ENCODE results near the gene BPIFB1.

BPIFB1 gene

DNA sequence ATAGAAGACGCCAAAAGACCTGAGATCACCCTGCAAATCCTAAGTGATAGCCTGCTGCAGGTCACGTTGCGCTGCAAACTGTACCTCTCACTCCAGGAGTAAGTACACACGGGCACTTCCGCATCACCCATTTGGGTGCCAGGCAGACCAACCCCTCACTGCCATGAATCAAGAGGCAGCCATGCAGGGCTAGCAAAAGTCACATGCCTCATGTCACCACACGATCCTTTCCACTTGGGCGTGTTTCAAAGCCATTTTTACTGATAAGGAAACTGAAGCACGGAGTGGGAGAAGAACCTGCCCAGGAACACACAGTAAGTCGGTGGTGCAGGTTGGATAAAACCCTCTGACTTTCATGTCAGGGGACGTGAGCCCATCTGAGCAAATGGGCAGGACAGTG, 37.0 kb downstream of the BPIFB1 start:
- H3K27ac Mint-ChIP-seq: no peak overlapping the region
- DNase-seq (ENCODE audit: low spot score in 2 of 2): no peak
- H3K36me3 Mint-ChIP-seq: no peaks in the 10 kb centered on the region
- H3K4me3 Mint-ChIP-seq: no peak overlapping the region
- H3K9me3 Mint-ChIP-seq: no peaks in the 10 kb centered on the region
- H3K4me1 Mint-ChIP-seq: no peaks in the 10 kb centered on the region
- ATAC-seq: no peak

DNA sequence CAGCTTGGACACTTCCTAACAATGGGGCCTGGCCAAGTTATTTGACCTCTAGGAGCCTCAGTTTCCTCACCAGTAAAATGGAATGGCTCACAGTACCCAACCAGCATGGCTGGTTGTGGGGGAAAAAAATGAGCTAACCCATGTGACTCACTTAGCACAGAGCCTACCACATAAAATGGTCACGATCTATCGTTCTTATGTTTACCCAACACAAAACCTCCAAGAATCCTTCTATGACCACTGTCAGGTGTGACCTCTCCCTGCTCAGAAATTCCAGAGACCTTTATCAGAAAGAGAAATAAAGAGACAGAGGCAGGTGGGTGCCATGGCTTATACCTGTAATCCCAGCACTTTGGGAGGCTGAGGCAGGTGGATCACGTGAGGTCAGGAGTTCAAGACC, 39.4 kb downstream of the BPIFB1 start:
- no peaks in the 10 kb centered on the region for H3K9me3 Mint-ChIP-seq
- no peak for DNase-seq (ENCODE audit: low spot score in 2 of 2)
- no peak for ATAC-seq
- no peak overlapping the region for H3K27ac Mint-ChIP-seq
- H3K4me3 Mint-ChIP-seq: no peak overlapping the region
- H3K36me3 Mint-ChIP-seq: no peaks in the 10 kb centered on the region
- H3K4me1 Mint-ChIP-seq: no peaks in the 10 kb centered on the region

DNA sequence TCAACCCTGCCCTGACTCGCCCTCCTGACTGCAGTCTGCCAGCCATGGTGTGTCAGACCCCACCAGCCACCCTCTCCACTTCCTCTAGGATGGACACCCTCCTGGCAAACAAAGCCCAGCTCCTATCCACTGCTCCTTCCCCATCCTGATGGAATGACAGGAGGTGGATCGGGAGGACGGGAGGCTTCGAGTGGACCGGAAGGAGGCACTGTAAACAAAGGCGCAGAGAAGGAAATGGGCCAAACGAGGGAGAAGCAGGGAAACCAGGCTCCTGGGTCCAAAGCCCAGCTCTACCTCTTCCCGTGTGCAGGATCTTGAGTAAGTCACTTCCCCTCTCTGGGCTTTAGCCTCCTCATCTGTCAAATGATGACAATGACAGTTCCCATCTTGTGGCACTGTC, 40.2 kb downstream of the BPIFB1 start:
- DNase-seq (ENCODE audit: low spot score in 2 of 2): no peak
- no peaks in the 10 kb centered on the region for H3K9me3 Mint-ChIP-seq
- H3K4me3 Mint-ChIP-seq: no peak overlapping the region
- H3K27ac Mint-ChIP-seq: no peak overlapping the region
- H3K4me1 Mint-ChIP-seq: no peaks in the 10 kb centered on the region
- ATAC-seq: peak; percentile 19
- H3K36me3 Mint-ChIP-seq: no peaks in the 10 kb centered on the region

DNA sequence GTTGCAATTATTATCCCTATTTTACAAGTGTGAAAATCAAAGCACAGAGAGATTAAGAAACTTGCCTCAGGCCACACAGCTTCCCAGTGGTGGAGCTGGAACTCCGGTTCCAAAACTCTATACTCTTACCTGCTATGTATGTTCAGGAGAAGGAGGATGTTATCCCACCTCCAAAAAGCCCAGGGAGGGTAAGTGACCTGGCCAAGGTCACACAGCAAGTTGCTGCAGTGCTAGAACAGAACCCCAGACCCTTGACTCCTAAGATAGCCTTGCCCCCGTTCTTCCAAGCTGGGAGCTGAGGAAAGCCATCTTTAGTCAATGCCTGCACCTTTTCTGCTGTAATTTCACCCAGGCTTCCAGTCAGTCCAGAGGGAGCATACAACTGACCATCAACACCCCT, 42.3 kb downstream of the BPIFB1 start:
- Mint-ChIP-seq H3K36me3 (no peaks in the 10 kb centered on the region), H3K27ac (no peak overlapping the region), H3K4me1 (no peaks in the 10 kb centered on the region), H3K9me3 (no peaks in the 10 kb centered on the region), H3K4me3 (no peak overlapping the region)
- no peak for DNase-seq (ENCODE audit: low spot score in 2 of 2)
- no peak for ATAC-seq

DNA sequence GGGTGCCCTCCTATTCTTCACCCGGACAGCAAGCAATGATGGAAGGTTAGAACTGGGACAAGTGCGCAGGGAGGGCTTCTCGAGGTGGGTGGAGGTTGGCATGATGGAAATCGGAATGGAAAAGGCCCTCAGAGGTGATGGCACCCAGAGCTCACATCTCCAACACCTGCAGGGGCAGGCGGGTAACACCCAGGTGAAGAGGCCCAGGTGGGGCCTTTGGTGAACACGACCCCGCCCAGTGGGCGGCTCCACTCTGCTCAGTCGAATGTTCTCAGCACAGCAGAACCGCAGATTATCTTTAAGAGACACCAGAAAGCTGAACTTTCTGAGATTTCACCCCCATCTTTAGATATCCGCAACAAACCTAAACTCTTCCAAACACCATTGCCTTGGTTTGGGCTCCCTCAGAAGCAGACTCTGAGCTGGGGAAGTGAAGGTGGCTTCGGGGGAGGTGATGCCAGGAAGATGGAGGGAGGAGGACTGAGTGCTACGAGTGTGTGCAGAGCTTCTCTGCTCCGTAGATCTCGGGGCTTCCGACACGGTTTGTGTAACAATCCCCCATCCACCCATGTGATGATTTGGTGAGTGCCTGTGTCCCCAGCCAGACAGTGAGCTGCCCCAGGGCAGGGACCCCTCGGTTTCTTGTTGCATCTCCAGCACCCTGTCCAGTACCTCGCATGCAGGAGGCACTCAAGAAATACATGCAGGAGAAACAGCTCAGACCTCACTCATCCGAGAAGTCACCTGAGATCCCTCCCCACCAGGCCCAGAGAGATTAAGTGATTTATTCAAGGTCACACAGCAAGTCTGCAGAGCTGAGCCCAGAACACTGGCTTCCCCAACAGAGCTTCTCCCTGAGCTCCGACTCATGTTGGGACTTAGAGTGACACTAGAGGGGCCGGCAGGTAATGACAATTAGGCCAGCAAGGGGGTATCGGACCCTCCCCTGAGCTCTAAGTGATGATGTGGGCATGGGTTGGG, 45.4 kb downstream of the BPIFB1 start:
- Mint-ChIP-seq H3K36me3 (no peaks in the 10 kb centered on the region), H3K4me1 (no peaks in the 10 kb centered on the region), H3K27ac (no peak overlapping the region), H3K4me3 (no peak overlapping the region), H3K9me3 (no peaks in the 10 kb centered on the region)
- no peak for DNase-seq (ENCODE audit: low spot score in 2 of 2)
- no peak for ATAC-seq

DNA sequence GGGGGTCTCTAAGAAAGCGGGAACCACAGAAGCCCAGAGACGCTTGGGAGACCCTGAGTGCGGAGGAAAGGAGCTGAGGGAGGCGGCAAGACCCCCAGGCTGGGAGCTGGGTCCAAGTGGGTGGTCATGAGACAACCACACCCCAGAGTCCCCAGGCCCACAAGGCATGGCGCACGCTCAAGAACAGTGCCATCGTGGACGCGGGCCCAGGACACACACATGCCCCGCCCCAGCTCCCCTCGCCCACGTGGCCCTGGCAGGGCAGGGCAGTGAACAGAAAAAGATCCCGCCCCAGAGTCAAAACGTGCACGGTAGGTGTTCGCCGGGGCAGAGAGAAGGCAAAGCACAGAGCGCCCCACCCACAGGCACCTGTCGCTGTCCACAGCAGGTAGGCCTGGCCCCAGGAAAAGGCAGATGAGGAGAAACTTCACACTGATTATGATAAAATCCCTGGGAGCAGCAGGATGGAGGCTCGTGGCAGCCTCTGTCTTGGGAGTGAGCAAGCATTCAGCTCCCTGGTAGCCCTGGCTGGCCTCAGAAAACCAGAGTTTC, 50.0 kb downstream of the BPIFB1 start:
- no peak for ATAC-seq
- Mint-ChIP-seq H3K27ac (peak overlapping the region; percentile 27), H3K4me3 (no peak overlapping the region), H3K36me3 (no peaks in the 10 kb centered on the region), H3K9me3 (no peaks in the 10 kb centered on the region), H3K4me1 (no peaks in the 10 kb centered on the region)
- no peak for DNase-seq (ENCODE audit: low spot score in 2 of 2)

DNA sequence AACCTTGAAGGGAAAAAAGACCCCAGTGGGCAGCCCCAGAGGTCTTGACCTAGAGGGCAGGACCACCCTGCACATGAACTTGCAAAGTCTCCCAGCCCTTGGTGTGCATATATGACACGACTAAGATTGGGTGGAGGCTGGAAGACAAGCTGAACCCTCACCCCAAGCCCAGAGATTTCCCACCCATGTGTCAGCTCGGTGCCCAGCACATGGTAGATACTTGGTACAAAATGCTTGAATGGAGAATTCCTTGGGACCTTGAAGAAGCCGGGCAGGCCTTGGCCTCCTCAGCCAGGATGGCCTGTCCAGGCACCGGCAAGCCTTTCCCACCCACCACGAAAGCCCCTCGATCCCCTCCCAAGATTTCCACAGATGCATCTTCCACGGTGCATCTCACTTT, 50.6 kb downstream of the BPIFB1 start:
- DNase-seq (ENCODE audit: low spot score in 2 of 2) (no peak), ATAC-seq (no peak)
- H3K4me1 Mint-ChIP-seq: no peaks in the 10 kb centered on the region
- no peak overlapping the region for H3K4me3 Mint-ChIP-seq
- H3K27ac Mint-ChIP-seq: no peak overlapping the region
- no peaks in the 10 kb centered on the region for H3K9me3 Mint-ChIP-seq
- no peaks in the 10 kb centered on the region for H3K36me3 Mint-ChIP-seq

DNA sequence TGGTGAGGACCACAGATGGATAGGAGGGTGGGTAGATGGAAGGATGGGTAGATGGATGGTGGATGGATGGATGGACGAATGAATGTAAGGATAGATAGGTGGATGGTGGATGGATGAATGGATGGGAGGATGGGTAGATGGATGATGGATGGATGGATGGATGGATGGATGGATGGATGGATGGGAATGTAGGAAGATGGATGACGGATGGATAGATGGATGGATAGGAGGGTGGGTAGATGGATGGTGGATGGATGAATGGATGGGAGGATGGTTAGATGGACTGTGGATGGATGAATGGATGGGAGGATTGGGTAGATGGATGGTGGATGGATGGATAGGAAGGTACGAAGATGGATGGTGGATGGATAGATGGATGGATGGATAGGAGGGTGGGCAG, 51.1 kb downstream of the BPIFB1 start:
- ATAC-seq (no peak), DNase-seq (ENCODE audit: low spot score in 2 of 2) (no peak)
- Mint-ChIP-seq H3K36me3 (no peaks in the 10 kb centered on the region), H3K27ac (no peak overlapping the region), H3K4me3 (no peak overlapping the region), H3K4me1 (no peaks in the 10 kb centered on the region), H3K9me3 (no peaks in the 10 kb centered on the region)

DNA sequence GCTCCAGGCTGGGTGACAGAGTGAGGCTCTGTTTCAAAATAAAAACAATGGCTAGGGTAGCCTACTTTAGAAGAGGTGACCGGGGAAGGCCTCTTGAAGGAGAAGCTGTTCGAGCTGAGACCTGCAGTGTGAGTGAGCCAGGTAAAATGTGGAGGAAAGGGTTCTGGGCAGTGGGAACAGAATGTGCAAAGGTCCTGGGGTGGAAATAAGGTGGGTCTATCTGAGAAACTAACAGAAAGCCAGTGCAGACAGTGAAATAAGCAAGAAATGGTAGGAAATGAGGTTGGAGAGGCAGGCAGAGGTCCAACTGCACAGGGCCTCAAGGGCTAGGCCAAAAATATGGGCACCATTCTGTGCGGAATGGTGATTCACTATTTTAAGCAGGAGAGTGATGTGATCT, 53.4 kb downstream of the BPIFB1 start:
- no peak for DNase-seq (ENCODE audit: low spot score in 2 of 2)
- no peak for ATAC-seq
- Mint-ChIP-seq H3K4me3 (no peak overlapping the region), H3K9me3 (no peaks in the 10 kb centered on the region), H3K27ac (no peak overlapping the region), H3K4me1 (no peaks in the 10 kb centered on the region), H3K36me3 (no peaks in the 10 kb centered on the region)

DNA sequence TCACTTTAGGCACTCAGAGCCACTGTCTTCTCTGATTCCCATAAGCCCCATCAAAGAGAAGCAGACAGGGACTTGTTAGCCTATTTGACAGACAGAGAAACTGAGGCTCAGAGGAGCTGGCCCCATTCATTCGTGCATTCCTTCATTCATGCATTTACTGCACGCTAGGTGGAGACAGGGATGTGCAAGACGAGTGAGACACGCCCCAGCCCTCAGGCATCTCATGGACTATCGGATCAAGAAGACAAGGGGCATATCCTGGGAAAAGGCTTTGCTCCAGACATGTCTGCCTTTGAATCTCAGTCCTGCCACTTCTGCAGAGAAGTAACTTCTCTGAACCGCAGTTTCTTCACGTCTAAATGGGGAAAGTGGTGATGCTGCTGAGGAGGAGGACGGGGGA, 54.1 kb downstream of the BPIFB1 start:
- ATAC-seq: no peak
- Mint-ChIP-seq H3K9me3 (no peaks in the 10 kb centered on the region), H3K27ac (no peak overlapping the region)

DNA sequence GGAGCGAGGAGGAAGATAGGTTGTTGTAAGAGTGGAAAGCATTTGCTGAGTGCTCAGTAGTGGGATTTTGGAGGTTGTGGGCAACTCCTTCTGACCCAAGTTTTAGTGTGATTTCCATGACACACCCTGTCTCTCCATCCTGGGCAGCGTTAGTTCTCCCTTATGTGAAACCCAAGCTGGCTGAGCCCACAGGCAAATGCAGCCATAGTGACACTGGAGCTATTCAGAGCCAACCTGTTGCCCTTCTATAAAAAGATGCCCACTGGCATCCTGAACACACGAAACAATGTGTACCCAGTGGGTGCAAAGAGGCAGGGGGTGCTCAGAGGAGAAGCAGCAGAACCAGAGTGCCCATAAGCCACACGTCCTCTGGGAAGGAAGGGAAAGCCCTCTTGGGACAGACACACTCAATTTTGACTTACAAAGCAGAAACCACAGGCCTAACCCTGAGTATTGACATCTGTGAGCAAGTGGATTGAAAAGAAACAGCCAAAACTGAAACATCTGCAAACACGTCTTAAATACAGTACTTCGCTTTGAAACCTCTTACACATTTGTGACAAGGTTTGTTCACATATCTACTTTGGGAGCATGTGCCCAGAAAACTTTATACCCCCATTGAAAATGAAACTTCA, 54.6 kb downstream of the BPIFB1 start:
- no peak overlapping the region for H3K27ac Mint-ChIP-seq
- no peak overlapping the region for H3K4me3 Mint-ChIP-seq
- H3K9me3 Mint-ChIP-seq: no peaks in the 10 kb centered on the region
- ATAC-seq: no peak
- H3K4me1 Mint-ChIP-seq: no peaks in the 10 kb centered on the region
- H3K36me3 Mint-ChIP-seq: no peaks in the 10 kb centered on the region
- no peak for DNase-seq (ENCODE audit: low spot score in 2 of 2)

More for the DNA sequence above, 54.1 kb downstream of the BPIFB1 start:
- H3K4me1 Mint-ChIP-seq: no peaks in the 10 kb centered on the region
- no peak overlapping the region for H3K4me3 Mint-ChIP-seq
- no peak for DNase-seq (ENCODE audit: low spot score in 2 of 2)
- no peaks in the 10 kb centered on the region for H3K36me3 Mint-ChIP-seq

DNA sequence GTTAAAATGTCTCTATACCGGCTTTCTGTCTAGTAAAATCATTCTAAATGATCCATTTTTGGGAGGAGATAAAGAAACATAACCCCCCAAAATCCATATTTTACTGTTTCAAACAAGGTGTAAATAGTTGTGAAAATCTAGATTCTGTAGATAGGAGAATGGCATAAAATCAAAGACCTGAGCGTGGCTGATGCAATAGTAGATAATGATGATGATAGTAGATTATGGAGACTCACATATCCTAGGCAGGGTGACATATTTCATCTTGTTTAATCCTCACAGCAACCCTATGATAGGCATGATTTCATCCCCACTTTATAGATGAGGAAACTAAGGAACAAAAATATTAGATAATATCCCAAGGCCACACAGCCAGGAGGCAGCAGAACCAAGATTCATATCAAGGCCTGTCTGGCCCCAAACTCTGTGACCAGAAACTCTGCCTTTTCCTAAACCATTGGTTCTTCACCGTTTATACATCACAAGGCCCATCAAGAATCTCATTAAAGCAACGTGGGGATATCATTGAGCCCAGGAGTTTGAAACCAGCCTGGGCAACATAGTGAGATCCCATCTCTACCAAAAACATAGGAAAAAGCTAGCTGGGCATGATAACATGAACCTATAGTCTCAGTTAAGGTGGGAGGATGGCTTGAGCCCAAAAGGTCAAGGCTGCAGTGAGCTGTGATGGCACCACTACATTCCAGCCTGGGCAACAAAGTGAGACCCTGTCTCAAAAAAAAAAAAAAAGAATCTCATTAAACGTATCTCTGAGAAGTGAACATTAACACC, 55.6 kb downstream of the BPIFB1 start:
- Mint-ChIP-seq H3K4me3 (no peak overlapping the region), H3K27ac (no peak overlapping the region), H3K9me3 (no peaks in the 10 kb centered on the region), H3K36me3 (no peaks in the 10 kb centered on the region), H3K4me1 (no peaks in the 10 kb centered on the region)
- DNase-seq (ENCODE audit: low spot score in 2 of 2) (no peak), ATAC-seq (no peak)

DNA sequence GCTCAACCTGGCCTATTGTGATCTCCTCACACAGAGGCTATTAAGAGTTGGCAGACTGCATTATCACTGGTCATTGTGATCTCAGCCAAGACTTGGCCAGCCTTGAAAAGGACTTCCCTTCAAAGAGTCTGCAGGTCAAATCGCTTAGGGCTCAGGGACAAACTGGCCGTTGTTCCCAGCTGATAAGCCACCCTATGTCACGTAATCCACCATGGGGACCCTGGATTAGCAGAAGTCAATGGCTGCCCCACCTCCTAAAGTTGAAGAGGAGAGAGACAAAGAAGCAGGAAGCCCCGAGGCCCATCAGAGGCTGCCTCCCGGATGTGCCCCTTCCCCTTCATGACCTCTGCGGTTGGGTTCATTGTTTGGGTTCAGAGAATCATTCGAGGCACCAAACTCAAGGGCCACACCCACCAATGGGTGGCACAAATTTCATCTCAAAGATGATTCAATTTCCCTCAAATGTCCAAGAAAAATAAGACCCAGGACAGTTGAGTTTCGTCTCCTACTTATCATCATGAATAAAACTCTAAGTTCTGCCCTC, 56.6 kb downstream of the BPIFB1 start:
- ATAC-seq (no peak), DNase-seq (ENCODE audit: low spot score in 2 of 2) (no peak)
- H3K9me3 Mint-ChIP-seq: no peaks in the 10 kb centered on the region
- H3K4me3 Mint-ChIP-seq: no peak overlapping the region
- H3K36me3 Mint-ChIP-seq: no peaks in the 10 kb centered on the region
- no peaks in the 10 kb centered on the region for H3K4me1 Mint-ChIP-seq
- no peak overlapping the region for H3K27ac Mint-ChIP-seq

DNA sequence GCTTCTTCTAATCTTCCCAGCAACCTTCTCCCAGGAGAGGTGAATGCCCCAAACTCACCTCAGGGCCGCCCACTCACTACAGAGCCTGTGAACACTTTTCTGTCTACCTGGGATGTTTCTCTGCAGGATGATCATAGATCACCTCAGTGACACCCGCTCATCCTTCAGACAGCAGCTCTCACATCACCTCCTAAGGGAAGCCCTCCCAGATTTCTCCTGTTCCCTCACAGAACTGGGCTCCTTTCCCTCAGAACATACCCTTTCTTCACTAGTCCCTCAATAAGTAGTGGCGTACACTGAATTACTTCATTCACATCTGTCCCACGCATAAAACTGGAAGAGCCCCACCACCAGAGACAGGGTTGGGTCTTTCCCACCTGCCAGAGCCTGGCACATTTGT, 60.5 kb downstream of the BPIFB1 start:
- Mint-ChIP-seq H3K4me3 (no peak overlapping the region), H3K27ac (no peak overlapping the region), H3K36me3 (no peaks in the 10 kb centered on the region), H3K9me3 (no peaks in the 10 kb centered on the region), H3K4me1 (no peaks in the 10 kb centered on the region)
- DNase-seq (ENCODE audit: low spot score in 2 of 2): no peak
- ATAC-seq: no peak

DNA sequence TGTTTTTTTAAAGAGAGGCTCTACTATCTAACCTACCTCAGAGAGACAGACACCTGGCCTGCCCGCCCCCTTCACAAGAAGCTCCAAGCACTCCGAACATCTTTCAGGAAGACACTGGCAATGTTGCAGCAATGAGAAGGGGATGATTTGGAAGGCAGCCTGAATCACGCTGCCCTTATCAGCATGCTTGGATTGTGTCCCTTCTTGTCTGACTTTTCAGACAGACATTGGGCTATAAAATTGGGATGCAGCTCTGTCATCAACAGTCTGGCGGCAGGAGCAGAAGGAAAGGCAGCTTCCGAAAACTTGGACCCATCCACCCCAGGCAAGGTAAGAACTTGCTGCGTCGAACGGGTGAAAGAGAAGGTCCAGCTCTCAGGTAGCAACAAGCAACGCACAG, 62.3 kb downstream of the BPIFB1 start:
- H3K4me3 Mint-ChIP-seq: no peak overlapping the region
- ATAC-seq (no peak), DNase-seq (ENCODE audit: low spot score in 2 of 2) (no peak)
- H3K27ac Mint-ChIP-seq: no peak overlapping the region
- H3K36me3 Mint-ChIP-seq: no peaks in the 10 kb centered on the region
- no peaks in the 10 kb centered on the region for H3K9me3 Mint-ChIP-seq
- H3K4me1 Mint-ChIP-seq: peaks cover 6% of the 10 kb centered on the region
